Osteocyte (in vitro differentiated cells): Measurements from ENCODE around the gene CSF1R. TPM values are rescaled to one million over a fixed set of nuclear protein-coding genes. Genes with fewer than 3 reads are reported as not detected.

ENCODE experiments used
- DNase-seq: peaks from one replicate; pipeline ENCODE4 v3.0.0; 2021; ENCODE audit warnings: mixed read lengths; ENCODE audit not compliant: unreplicated experiment; ENCODE audit errors: extremely low spot score
- H3K27ac Mint-ChIP-seq: one replicate; pipeline ENCODE4 v1.8.0; 2021; ENCODE audit warnings: mild to moderate bottlenecking, mixed read lengths; ENCODE audit not compliant: unreplicated experiment
- H3K27me3 Mint-ChIP-seq: one replicate; pipeline ENCODE4 v1.8.0; 2021; ENCODE audit warnings: mixed read lengths; ENCODE audit not compliant: unreplicated experiment
- H3K36me3 Mint-ChIP-seq: one replicate; pipeline ENCODE4 v1.8.0; 2021; ENCODE audit warnings: mixed read lengths; ENCODE audit not compliant: unreplicated experiment
- H3K4me1 Mint-ChIP-seq: one replicate; pipeline ENCODE4 v1.8.0; 2021; ENCODE audit warnings: mixed read lengths; ENCODE audit not compliant: unreplicated experiment
- H3K4me3 Mint-ChIP-seq: one replicate; pipeline ENCODE4 v1.8.0; 2021; ENCODE audit warnings: mild to moderate bottlenecking, moderate library complexity, mixed read lengths; ENCODE audit not compliant: unreplicated experiment
- H3K9me3 Mint-ChIP-seq: one replicate; pipeline ENCODE4 v1.8.0; 2021; ENCODE audit warnings: mixed read lengths; ENCODE audit not compliant: unreplicated experiment
- CTCF ChIP-seq: fragments of 200-600 bp; sonication (generic); IDR thresholded peaks from 2 replicates; pipeline ENCODE4 v1.5.0; 2021; ENCODE audit warnings: antibody characterized with exemption, mild to moderate bottlenecking, moderate library complexity
- total RNA-seq: library from RNA; stranded (reverse); gene quantifications from 2 replicates; pipeline ENCODE4 v1.2.1, GENCODE V29; 2021

The CSF1R gene
- total RNA-seq, 1 donor from 2014 or later: 1.2 TPM

- DNase-seq: no peak
- Mint-ChIP-seq H3K4me3 (no peak overlapping the region), H3K27me3 (no peaks in the 10 kb centered on the region), H3K27ac (peak overlapping the region; percentile 75), H3K4me1 (peaks cover 46% of the 10 kb centered on the region), H3K36me3 (no peaks in the 10 kb centered on the region), H3K9me3 (no peaks in the 10 kb centered on the region)
- no peak for TF ChIP-seq CTCF
Measured at GRCh38 chr5:150064681-150065220, 21.6 kb downstream of the CSF1R start.

GRCh38 chr5:150063638-150064037 is 22.7 kb downstream of the CSF1R start:
- Mint-ChIP-seq H3K27me3 (no peaks in the 10 kb centered on the region), H3K36me3 (no peaks in the 10 kb centered on the region), H3K27ac (no peak overlapping the region), H3K4me3 (no peak overlapping the region), H3K4me1 (peaks cover 50% of the 10 kb centered on the region), H3K9me3 (no peaks in the 10 kb centered on the region)
- no peak for DNase-seq
- TF ChIP-seq CTCF: no peak

GRCh38 chr5:150062216-150062922 is 24.0 kb downstream of the CSF1R start:
- H3K4me3 Mint-ChIP-seq: no peak overlapping the region
- no peaks in the 10 kb centered on the region for H3K9me3 Mint-ChIP-seq
- H3K36me3 Mint-ChIP-seq: no peaks in the 10 kb centered on the region
- H3K4me1 Mint-ChIP-seq: peaks cover 47% of the 10 kb centered on the region
- H3K27me3 Mint-ChIP-seq: no peaks in the 10 kb centered on the region
- no peak overlapping the region for H3K27ac Mint-ChIP-seq
- no peak for TF ChIP-seq CTCF
- no peak for DNase-seq

- Mint-ChIP-seq H3K4me1 (peaks cover 41% of the 10 kb centered on the region), H3K36me3 (no peaks in the 10 kb centered on the region), H3K4me3 (no peak overlapping the region), H3K27ac (no peak overlapping the region), H3K27me3 (no peaks in the 10 kb centered on the region), H3K9me3 (no peaks in the 10 kb centered on the region)
- no peak for DNase-seq
- TF ChIP-seq CTCF: no peak
Measured at GRCh38 chr5:150061538-150061995, 24.8 kb downstream of the CSF1R start.

GRCh38 chr5:150060471-150060870 is 25.9 kb downstream of the CSF1R start:
- DNase-seq: no peak
- no peak for TF ChIP-seq CTCF
- no peak overlapping the region for H3K4me3 Mint-ChIP-seq

More at GRCh38 chr5:150060471-150060870, 25.9 kb downstream of the CSF1R start:
- H3K27ac Mint-ChIP-seq: no peak overlapping the region
- H3K9me3 Mint-ChIP-seq: no peaks in the 10 kb centered on the region
- H3K36me3 Mint-ChIP-seq: peaks cover 1% of the 10 kb centered on the region
- H3K4me1 Mint-ChIP-seq: peaks cover 30% of the 10 kb centered on the region
- no peaks in the 10 kb centered on the region for H3K27me3 Mint-ChIP-seq
